Measurements from ENCODE around the gene NDRG4.
A peak's percentile ranks its signal among the peaks of the same experiment; 100 is the strongest.

Gene NDRG4

GRCh38 chr16:58494981-58495520 is 4.9 kb upstream of the NDRG4 start:
- DNase-seq (ENCODE audit: low read depth in 2 of 2), result peak in 1 of 2 donors; percentile 22

DNA sequence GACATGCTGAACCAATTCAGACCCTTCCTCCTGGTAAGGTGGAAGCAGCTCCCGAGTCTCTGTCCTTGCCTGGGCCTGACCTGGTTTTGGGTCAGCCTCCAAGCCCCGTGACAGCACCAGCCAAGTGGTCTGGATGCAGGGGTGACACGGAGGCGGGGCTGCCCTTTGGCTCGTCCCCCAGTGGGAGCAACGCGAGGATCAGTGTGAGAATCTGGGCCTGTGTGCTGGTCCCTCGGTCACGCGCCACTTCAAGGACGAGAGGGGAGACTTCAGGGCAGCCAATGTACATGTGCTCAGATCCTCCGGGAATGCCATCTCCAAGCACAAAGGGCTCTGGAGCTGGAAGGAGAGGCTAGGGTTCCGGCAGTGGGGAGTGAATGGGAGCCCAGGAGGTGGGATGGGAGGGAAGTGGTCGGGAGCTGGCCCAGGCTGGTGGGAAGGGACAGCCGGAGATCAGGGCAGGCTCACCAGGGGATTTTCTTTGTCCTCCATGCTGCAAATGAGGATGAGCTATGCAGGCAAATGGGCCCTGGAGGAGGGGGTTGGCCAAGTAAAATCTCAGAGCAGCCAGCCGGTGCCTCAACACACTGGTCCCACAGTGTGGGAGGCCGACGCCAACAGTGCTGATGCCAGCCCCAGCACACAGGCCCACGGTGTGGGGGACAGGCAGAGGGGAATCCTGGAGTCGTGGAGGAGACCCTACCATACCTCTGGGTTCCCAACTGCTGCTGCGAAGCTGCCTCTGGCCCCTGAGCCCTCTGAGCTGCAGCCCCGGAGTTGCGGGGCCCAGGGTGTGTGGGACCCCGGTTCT is 4.2 kb upstream of the NDRG4 start:
- DNase-seq (ENCODE audit: low read depth in 2 of 2), result no peak

- DNase-seq (ENCODE audit: low read depth in 2 of 2), result no peak
These were observed 2.5 kb upstream of the NDRG4 start for GRCh38 chr16:58497468-58497867.

GRCh38 chr16:58497935-58498334 is 2.0 kb upstream of the NDRG4 start:
- DNase-seq (ENCODE audit: low read depth in 2 of 2), result no peak

- no peak for DNase-seq (ENCODE audit: low read depth in 2 of 2)
These were observed 1.4 kb upstream of the NDRG4 start for GRCh38 chr16:58498341-58499091.

DNA sequence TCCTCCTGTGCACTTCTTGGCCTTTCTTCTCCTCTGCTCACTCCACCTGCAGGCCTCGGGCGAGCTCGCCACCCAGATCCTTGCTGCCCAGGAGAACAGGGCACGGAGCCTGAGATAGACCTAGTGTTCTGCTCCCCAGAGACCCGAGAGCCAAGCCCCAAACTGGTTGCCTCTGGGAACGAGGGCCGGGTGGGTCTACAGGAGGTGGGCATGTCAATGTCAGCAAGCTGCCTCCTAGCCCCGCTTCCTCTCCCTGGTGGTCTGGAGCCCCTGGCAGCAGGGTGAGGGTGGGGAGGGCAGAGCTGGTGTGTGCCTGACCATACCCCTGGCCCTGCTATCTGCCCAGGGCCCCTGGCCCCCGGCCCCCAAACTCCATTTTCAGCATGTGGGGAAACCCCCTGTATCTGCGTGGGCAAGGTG is 841 bp upstream of the NDRG4 start:
- DNase-seq (ENCODE audit: low read depth in 2 of 2), result no peak

DNA sequence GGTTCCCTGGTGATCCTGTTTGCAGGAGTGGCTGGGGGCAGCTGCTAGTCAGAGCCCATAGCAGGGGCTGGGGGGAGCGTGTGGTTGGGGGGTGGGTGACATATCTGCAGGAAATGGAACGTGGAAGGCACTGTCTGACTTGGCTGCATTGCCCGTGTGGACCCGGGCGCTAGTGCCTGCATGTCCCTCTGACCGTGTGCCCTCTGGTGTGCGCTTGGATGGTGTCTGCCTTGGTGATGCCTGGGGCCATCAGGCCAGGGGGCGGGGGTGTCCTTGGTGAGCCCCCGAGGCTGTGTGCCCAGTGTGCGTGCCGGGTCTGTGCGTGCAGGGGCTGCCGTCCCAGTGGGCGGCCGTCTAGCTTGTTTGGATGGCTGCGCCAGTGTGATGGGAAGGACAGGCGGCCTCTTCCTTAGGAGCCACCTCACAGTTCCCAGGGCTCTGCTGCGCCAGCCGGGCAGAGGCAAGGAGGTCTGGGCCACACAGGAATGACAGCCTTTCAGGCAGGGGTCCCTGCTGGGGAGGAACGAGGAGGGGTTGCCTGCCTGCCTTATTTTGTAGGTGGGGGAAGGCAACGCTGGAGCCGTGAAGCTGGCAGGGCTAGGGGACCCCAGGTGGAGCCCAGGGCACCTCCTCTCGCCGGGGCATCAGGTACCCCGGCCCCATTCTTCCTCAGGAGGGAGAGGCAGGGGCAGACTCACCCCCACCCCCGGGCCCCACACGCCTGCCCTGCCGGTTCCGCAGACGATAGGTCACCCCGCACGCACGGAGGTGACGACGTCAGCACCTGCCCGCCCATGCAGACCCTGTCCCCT is 693 bp downstream of the NDRG4 start:
- no peak for DNase-seq (ENCODE audit: low read depth in 2 of 2)

GRCh38 chr16:58501242-58502131 is 1.5 kb downstream of the NDRG4 start:
- DNase-seq (ENCODE audit: low read depth in 2 of 2), result peak in 1 of 2 donors; percentile 25

GRCh38 chr16:58502217-58502921 is 2.4 kb downstream of the NDRG4 start:
- no peak for DNase-seq (ENCODE audit: low read depth in 2 of 2)

DNA sequence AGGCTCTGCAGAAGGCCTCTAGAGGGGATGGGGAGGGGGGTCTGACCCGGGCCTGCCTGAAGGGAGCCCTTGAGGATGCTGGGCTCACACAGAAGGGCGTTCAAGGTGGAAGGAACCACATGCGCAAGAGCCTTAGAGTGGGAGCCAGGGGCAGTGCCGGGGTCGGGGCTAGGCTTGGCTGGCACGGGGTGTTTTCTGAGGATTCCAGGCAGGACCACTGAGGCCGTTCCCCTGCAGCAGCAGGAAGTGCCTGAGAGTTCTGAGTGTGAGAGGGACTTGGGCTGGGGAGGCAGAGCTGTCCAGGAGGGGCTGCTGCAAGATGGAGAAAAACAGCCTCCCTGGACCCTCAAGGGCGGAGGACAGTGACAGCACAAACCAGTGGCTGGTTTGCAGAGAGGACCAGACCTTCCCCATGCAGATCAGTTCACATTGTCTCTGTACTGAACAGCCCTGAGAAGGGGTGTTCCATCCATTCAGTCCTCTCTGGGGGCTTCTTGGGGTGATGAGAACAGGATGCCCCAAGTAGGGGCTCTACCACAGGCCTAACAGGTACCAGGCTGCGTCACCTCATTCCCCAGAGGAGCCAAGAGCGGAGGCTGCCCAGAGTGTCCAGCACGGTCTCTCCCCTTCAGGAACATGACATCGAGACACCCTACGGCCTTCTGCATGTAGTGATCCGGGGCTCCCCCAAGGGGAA is 3.4 kb downstream of the NDRG4 start:
- DNase-seq (ENCODE audit: low read depth in 2 of 2), result no peak

- DNase-seq (ENCODE audit: low read depth in 2 of 2), result no peak
These were observed 4.1 kb downstream of the NDRG4 start for GRCh38 chr16:58503863-58504688.

DNA sequence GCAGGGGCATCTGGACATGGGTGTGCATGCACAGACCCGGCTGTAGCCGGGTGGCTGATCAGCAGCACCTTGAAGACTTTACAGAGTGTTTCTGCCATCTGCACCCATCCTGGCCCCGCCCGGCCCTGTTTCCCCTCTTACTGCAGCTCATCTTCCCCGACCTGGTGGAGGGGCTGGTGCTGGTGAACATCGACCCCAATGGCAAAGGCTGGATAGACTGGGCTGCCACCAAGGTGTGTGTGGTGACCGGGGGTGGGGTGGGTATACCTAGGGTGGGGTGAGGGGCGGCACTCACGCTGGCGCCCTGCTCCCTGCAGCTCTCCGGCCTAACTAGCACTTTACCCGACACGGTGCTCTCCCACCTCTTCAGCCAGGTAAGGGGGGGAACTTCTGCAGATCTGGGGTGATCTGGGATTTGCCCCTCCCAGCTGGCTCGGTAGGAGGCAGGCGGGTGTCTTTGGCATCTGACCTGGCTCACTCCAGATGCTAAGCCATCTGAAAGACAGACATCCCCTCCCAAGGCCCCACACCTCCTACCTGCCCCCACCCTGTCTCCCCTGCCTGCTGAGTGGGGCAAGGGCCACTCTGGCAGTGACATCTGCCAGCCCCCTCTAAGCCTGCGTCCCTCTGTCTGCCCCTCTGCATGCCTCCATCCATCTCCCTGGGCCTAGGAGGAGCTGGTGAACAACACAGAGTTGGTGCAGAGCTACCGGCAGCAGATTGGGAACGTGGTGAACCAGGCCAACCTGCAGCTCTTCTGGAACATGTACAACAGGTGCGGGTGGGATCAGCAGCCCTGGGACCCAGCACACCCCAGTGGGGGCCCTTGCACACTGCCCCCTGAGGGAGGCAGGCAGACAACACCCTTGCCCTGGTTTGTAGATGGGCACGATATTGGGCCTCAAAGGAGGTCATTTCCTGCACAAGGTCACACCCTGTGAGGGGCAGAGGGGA is 6.6 kb downstream of the NDRG4 start:
- DNase-seq (ENCODE audit: low read depth in 2 of 2), result no peak

DNA sequence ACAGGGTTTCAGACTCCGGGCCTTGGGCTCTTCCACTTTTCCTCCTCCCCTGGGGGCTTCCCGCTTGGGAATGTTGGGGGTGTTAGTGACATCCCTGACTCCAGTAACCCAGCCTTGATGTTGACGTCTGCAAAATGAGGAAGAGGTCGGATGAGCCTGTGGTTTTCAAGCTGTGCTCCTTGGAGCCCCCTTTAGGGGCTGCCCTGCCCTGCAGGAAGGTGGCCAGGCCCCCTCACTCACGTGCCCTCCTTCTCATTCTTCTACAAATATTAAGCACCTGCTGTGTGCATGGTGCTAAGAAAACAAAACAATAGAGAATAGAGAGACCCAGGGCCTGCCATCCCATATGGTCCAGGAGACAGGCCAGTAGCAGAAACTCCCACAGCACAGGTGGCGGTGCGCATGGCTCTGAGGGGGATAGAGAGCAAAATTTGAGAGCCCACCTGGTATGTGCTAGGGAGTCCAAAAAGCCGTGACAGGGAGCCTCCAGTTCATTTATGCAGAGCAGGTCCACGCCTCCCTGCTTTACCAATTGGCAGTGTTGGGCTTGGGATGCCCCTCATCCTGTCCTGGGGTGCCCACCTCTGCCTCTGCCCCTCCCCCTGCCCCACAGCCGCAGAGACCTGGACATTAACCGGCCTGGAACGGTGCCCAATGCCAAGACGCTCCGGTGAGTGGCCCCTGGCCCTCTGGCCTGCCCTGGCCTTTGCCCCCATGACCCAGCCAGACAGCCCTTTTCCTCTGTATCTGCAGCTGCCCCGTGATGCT is 7.4 kb downstream of the NDRG4 start:
- no peak for DNase-seq (ENCODE audit: low read depth in 2 of 2)

- DNase-seq (ENCODE audit: low read depth in 2 of 2), result no peak
These were observed 8.2 kb downstream of the NDRG4 start for GRCh38 chr16:58507963-58508670.

DNA sequence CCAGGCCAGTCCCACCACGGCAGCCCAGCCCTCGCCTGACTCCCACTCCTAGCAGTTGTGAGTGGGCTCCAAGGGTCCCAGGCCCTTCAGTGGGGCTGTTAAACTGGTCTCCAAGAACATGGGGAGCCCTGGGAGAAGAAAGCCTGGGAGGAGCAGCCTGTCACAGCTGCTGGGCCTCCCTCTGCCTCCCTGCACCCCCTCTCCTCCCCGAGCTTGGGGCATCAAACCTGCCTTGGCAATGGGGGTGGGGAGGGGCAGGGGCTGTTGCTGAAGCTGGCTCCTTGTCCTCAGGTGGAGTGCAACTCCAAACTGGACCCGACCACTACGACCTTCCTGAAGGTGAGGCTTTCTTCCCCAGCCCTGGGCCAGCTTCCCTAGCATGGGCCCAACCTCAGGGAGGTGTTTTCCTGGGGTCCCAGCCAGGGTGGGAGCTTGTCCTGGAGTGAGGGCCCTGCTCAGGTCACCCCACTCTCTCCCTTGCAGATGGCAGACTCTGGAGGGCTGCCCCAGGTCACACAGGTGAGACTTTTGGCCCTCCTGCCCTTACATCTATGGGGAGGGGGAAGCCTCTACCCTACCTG is 8.8 kb downstream of the NDRG4 start:
- no peak for DNase-seq (ENCODE audit: low read depth in 2 of 2)

Measured in stimulated activated CD8-positive, alpha-beta memory T cell treated with anti-CD3 and anti-CD28 coated beads, Interleukin-7, amount 100 ng/mL, for 4 hours (primary cell).